Sigmoid colon (tissue), 4 donors: ENCODE data around the gene ZNF366.

Experiments used
- EP300 ChIP-seq, 4 donors: sonication (generic); formaldehyde crosslinking; IDR thresholded peaks; one replicate each; pipeline ENCODE4 v1.6.1; 2017; ENCODE audit warnings: antibody characterized with exemption in 4 of 4
- POLR2A ChIP-seq, 2 donors: fragments of 450-650 bp; IDR thresholded peaks; one replicate each; pipeline ENCODE4 v1.6.1; 2016; ENCODE audit warnings: antibody characterized with exemption in 2 of 2, mild to moderate bottlenecking in 2 of 2, moderate library complexity in 2 of 2
- POLR2AphosphoS5 ChIP-seq, 4 donors: sonication (generic); formaldehyde crosslinking; IDR thresholded peaks; one replicate each; pipeline ENCODE4 v1.6.1; 2017; ENCODE audit warnings: antibody characterized with exemption in 4 of 4
- TF ChIP-seq, protein P1 (sequence below), 4 experiments: fragments of 450-650 bp in 3 of 4; fragments of 200-600 bp in 1 of 4; IDR thresholded peaks; one replicate each; pipeline ENCODE4 v1.5.1; 2016 to 2019; ENCODE audit warnings: antibody characterized with exemption in 4 of 4, mild to moderate bottlenecking in 3 of 4, moderate library complexity in 2 of 4

DNA sequence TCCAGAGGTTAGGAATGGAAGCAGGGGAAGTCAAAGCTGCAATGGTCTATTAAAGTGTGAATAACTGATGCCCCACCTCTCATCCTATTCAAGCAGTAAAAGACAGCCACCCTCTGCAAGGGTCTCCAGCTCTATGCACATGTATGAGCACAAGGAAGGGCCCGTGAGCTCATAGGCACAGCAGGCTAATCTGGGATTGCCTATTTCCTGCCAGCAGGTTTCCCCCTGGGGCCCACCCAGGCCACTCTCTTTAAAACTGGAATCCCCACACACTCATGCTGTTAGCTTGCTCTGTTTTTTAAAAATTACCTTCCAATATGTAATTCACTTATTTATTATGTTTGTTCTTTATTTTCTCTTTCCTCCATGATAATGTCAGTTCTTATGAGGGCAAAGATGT lies 48.7 kb upstream of the ZNF366 start:
- TF ChIP-seq, protein P1, sequence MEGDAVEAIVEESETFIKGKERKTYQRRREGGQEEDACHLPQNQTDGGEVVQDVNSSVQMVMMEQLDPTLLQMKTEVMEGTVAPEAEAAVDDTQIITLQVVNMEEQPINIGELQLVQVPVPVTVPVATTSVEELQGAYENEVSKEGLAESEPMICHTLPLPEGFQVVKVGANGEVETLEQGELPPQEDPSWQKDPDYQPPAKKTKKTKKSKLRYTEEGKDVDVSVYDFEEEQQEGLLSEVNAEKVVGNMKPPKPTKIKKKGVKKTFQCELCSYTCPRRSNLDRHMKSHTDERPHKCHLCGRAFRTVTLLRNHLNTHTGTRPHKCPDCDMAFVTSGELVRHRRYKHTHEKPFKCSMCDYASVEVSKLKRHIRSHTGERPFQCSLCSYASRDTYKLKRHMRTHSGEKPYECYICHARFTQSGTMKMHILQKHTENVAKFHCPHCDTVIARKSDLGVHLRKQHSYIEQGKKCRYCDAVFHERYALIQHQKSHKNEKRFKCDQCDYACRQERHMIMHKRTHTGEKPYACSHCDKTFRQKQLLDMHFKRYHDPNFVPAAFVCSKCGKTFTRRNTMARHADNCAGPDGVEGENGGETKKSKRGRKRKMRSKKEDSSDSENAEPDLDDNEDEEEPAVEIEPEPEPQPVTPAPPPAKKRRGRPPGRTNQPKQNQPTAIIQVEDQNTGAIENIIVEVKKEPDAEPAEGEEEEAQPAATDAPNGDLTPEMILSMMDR (IDR thresholded peaks at IDR 0.05), result no peak
- TF ChIP-seq POLR2A (IDR thresholded peaks at IDR 0.05), result no peak
- no peak for TF ChIP-seq EP300 (IDR thresholded peaks at IDR 0.05)
- no peak for TF ChIP-seq POLR2AphosphoS5 (IDR thresholded peaks at IDR 0.05)
